ENCODE measurements around the gene MCTP2. TPM values are rescaled to one million over a fixed set of nuclear protein-coding genes. Genes with fewer than 3 reads are reported as not detected.

Gene MCTP2
- polyA plus RNA-seq, 3 donors: 2.4 to 7.4 (median 7.3) TPM

- no peaks in the 10 kb centered on the region for H3K36me3 Mint-ChIP-seq
- WGBS (ENCODE audit: insufficient coverage): 100% methylated on average over 1 of the region's 3 CpGs
Observed at GRCh38 chr15:94193906-94194305, 37.5 kb upstream of the MCTP2 start.

DNA sequence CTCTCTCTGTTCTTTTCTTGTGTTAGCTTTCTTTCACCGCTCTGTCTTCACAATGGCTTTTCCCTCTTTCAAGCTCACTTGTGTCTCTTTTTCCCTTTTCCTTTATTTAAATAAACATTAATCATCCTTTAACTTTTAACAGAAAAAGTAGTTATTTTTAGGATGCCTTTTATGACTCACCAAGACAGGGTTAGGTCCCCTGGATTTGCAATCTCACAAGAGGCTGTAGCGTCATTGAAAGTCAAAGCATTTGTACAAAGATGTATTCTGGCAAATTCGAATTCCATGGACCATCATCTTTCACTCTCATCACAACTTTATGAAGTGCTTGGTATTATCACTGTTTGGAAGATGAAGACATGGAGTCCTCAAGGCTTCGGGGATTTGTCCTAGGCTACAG lies 34.8 kb upstream of the MCTP2 start:
- Histone ChIP-seq H3K9me3 (replicated peaks in 1 of 2; ENCODE audit: control insufficient read depth in 1 of 2, insufficient read depth in 1 of 2, low read length in 2 of 2) (no peaks in the 10 kb centered on the region), H3K4me3 (replicated peaks in 1 of 3; ENCODE audit: low read depth in 2 of 3, low read length in 3 of 3) (no peak overlapping the region), H3K27me3 (ENCODE audit: control insufficient read depth in 2 of 2, insufficient read depth in 2 of 2, low read length in 2 of 2) (no peaks in the 10 kb centered on the region), H2AFZ (ENCODE audit: insufficient read depth, low read depth, low read length, poor library complexity, severe bottlenecking) (no peak overlapping the region), H3K4me2 (replicated peaks; ENCODE audit: extremely low read depth, low read length, poor library complexity, severe bottlenecking) (no peak overlapping the region), H4K20me1 (ENCODE audit: insufficient read depth, low read length) (no peaks in the 10 kb centered on the region), H3K27ac (ENCODE audit: low read depth in 1 of 2, low read length in 2 of 2) (no peak overlapping the region), H3K36me3 (replicated peaks in 1 of 2; ENCODE audit: control insufficient read depth in 1 of 2, insufficient read depth in 2 of 2, low read length in 2 of 2) (no peaks in the 10 kb centered on the region), H3K79me2 (ENCODE audit: insufficient read depth, low read length) (no peaks in the 10 kb centered on the region), H3K4me1 (ENCODE audit: control insufficient read depth in 1 of 2, insufficient read depth in 2 of 2, low read length in 2 of 2) (no peaks in the 10 kb centered on the region), H3K9ac (ENCODE audit: insufficient read depth, low read length, poor library complexity, severe bottlenecking) (no peak overlapping the region)
- peaks cover 0 to 2% (median 0%) of the 10 kb centered on the region in 7 donors for H3K9me3 Mint-ChIP-seq
- WGBS (ENCODE audit: insufficient coverage): no CpG with 5 or more reads among the region's 4 CpGs
- TF ChIP-seq CTCF (IDR thresholded peaks at IDR 0.05): no peak
- H3K4me3 Mint-ChIP-seq: no peak overlapping the region
- no peaks in the 10 kb centered on the region for H3K36me3 Mint-ChIP-seq
- intact Hi-C loops (cut with micrococcal nuclease): no loop called here
- peak in 1 of 3 donors; percentile 18 for DNase-seq
- H3K4me1 Mint-ChIP-seq: peaks cover 2% of the 10 kb centered on the region
- peak overlapping the region in 1 of 7 donors; percentile 25 for H3K27ac Mint-ChIP-seq
- peaks cover 0 to 5% (median 2%) of the 10 kb centered on the region in 3 donors for H3K27me3 Mint-ChIP-seq (ENCODE audit: low read depth in 3 of 3)

More at GRCh38 chr15:94193906-94194305, 37.5 kb upstream of the MCTP2 start:
- Mint-ChIP-seq H3K4me3 (no peak overlapping the region), H3K27ac (no peak overlapping the region), H3K27me3 (ENCODE audit: low read depth in 3 of 3) (peaks cover 0 to 7% (median 6%) of the 10 kb centered on the region in 3 donors), H3K9me3 (no peaks in the 10 kb centered on the region), H3K4me1 (peaks cover 2% of the 10 kb centered on the region)
- Histone ChIP-seq H4K20me1 (ENCODE audit: insufficient read depth, low read length) (no peaks in the 10 kb centered on the region), H3K9ac (ENCODE audit: insufficient read depth, low read length, poor library complexity, severe bottlenecking) (no peak overlapping the region), H3K27ac (ENCODE audit: low read depth in 1 of 2, low read length in 2 of 2) (no peak overlapping the region), H3K79me2 (ENCODE audit: insufficient read depth, low read length) (no peaks in the 10 kb centered on the region), H3K27me3 (ENCODE audit: control insufficient read depth in 2 of 2, insufficient read depth in 2 of 2, low read length in 2 of 2) (no peaks in the 10 kb centered on the region), H3K4me3 (replicated peaks in 1 of 3; ENCODE audit: low read depth in 2 of 3, low read length in 3 of 3) (no peak overlapping the region), H2AFZ (ENCODE audit: insufficient read depth, low read depth, low read length, poor library complexity, severe bottlenecking) (no peak overlapping the region), H3K4me2 (replicated peaks; ENCODE audit: extremely low read depth, low read length, poor library complexity, severe bottlenecking) (no peak overlapping the region), H3K9me3 (replicated peaks in 1 of 2; ENCODE audit: control insufficient read depth in 1 of 2, insufficient read depth in 1 of 2, low read length in 2 of 2) (no peaks in the 10 kb centered on the region), H3K36me3 (replicated peaks in 1 of 2; ENCODE audit: control insufficient read depth in 1 of 2, insufficient read depth in 2 of 2, low read length in 2 of 2) (no peaks in the 10 kb centered on the region), H3K4me1 (ENCODE audit: control insufficient read depth in 1 of 2, insufficient read depth in 2 of 2, low read length in 2 of 2) (no peaks in the 10 kb centered on the region)
- no peak for TF ChIP-seq CTCF (IDR thresholded peaks at IDR 0.05)
- intact Hi-C loops (cut with micrococcal nuclease): no loop called here
- no peak for DNase-seq

Measured in CD14-positive monocyte (primary cell).